GM19193 (cell line): ENCODE measurements around the gene DNMT1.
A peak's percentile ranks its signal among the peaks of the same experiment; 100 is the strongest.

Source experiments
- POLR2A ChIP-seq: IDR thresholded peaks from 4 replicates; pipeline ENCODE4 v1.6.1; 2011; ENCODE audit not compliant: insufficient read depth, insufficient read length; ENCODE audit errors: extremely low read depth

Gene DNMT1

DNA sequence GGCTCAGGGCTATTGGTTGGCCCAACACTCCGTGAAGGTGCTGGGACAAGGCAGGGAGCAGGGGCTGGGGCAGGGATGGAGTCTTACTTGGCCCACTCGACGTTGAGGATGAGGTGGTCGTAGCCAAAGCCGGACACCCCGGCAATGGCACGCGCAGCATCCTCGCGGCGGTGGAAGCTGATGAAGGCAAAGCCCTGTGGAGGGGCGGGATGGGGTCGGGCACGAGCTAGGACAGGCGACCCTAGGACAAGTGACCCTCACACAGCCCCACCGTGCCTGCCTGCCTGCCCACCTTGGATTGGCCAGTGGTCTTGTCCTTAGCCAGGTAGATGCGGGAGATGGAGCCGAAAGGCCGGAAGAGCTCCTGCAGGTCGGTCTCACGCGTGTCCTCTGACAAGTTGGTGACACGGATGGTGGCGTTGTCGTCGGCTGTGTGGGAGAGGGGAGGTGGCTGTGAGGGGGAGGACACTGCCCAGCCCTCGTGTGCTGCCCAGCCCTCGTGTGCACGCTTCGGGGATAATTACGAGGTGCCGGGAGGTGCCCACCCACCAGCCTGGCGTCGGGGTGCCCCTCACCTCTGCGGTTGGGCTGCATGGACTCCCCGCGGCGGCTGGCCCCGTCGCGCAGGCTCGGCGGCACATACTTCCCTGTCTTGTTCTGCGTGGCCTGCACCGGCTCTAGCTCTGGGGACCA is 79.2 kb downstream of the DNMT1 start:
- peak; percentile 46 for TF ChIP-seq POLR2A

DNA sequence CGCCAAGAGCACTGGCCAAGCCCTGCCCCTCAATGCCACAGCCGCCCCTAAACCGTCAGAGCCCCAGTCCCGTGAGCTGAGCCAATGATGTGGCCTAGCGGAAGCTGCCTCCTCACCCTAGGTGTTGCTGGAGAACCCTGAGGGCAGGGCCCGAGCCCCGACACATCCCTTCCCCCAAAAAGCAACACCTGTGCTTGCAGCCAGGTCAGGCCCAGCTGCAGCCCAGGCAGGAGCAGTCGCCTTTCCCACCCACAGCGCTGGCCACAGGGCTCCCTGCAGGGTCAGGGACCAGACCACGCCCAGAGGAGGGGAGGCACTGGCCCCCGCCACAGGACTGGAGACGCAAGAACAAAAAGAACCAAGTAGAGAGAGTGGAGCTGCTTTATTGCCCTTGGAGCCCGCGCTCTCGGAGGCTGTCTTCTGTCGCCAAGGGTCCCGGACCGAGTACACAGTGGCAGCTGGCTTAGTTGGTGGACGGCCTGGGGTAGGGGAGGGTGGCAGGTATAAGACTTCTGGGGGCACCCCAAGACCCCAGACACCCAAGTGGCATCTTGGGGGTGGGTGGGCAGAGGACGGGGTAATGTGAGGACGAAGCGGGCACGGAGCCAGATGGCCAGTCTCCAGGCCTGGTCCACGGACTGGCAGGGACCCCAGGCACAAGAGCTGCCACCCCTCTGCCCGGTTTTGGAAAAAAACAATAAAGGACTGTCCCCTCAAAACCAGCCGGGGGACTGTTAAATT is 79.9 kb downstream of the DNMT1 start:
- peak; percentile 53 for TF ChIP-seq POLR2A

DNA sequence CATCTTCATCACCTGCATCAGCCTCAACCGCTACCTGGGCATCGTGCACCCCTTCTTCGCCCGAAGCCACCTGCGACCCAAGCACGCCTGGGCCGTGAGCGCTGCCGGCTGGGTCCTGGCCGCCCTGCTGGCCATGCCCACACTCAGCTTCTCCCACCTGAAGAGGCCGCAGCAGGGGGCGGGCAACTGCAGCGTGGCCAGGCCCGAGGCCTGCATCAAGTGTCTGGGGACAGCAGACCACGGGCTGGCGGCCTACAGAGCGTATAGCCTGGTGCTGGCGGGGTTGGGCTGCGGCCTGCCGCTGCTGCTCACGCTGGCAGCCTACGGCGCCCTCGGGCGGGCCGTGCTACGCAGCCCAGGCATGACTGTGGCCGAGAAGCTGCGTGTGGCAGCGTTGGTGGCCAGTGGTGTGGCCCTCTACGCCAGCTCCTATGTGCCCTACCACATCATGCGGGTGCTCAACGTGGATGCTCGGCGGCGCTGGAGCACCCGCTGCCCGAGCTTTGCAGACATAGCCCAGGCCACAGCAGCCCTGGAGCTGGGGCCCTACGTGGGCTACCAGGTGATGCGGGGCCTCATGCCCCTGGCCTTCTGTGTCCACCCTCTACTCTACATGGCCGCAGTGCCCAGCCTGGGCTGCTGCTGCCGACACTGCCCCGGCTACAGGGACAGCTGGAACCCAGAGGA is 80.6 kb downstream of the DNMT1 start:
- TF ChIP-seq POLR2A, result no peak

DNA sequence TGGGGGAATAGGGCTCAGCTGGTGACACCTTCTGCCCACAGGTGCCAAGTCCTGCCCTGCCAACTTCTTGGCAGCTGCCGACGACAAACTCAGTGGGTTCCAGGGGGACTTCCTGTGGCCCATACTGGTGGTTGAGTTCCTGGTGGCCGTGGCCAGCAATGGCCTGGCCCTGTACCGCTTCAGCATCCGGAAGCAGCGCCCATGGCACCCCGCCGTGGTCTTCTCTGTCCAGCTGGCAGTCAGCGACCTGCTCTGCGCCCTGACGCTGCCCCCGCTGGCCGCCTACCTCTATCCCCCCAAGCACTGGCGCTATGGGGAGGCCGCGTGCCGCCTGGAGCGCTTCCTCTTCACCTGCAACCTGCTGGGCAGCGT is 81.2 kb downstream of the DNMT1 start:
- TF ChIP-seq POLR2A, result no peak

DNA sequence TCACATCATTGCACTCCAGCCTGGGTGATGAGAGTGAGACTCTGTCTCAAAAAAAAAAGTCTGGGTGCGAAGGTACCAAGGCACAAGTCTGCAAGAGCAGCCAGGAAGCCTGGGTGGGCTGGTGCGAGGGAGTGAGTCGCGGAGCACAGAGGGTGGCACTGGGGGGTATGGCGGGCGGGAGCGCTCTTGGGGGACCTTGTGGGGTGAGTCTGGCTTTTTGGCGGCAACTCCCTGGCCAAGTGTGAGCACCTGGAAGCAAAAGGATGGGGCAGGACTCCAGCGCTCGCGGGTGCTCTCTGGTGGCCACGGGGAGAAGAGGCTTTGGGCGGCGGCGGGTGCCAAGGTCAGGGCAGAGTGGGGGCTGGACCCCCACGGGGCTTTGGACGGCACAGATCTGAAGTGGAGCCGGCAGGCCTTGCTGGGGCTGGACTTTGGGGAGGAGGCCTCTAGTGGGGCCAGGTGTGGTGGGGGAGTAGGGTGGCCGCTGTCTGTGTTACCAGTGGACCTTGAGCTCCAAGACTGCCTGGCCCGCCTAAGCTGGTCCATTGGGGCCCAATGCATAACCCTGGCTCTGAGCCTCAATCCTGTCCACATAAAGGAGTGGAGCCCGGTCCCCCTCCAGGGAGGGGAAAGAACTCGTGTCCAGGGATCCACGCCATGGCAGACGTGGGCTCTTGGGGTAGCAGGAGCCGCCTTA is 81.7 kb downstream of the DNMT1 start:
- TF ChIP-seq POLR2A, result peak; percentile 27

DNA sequence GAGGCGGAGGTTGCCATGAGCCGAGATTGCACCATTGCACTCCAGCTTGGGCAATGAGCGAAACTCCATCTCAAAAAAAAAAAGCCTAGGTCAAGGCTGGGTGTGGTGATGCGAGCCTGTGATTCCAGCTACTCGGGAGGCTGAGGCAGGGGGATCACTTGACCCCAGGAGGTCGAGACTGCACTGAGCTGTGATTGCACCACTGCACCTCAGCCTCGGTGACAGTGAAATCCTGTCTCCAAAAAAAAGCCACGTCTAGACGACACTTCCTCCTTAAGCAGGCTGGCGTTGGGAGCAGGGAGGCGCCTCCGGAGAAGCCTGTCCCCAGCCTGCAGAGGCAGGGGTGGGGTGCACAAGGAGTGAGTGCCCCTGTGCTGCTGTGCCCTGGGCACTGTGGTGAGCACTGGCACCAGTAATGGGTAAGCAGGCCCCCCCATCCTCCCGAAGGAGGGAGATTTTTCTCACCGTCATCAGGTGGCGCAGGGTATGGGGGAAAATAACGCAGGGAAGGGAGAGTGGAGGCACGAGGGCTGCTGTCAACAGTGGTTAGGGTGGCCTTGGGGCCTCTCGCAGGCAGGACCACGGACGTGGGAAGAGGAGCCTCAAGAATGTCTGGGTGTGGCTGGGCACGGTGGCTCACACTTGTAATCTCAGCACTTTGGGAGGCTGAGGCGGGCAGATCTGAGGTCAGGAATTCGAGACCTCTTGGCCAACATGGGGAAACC is 82.6 kb downstream of the DNMT1 start:
- no peak for TF ChIP-seq POLR2A

DNA sequence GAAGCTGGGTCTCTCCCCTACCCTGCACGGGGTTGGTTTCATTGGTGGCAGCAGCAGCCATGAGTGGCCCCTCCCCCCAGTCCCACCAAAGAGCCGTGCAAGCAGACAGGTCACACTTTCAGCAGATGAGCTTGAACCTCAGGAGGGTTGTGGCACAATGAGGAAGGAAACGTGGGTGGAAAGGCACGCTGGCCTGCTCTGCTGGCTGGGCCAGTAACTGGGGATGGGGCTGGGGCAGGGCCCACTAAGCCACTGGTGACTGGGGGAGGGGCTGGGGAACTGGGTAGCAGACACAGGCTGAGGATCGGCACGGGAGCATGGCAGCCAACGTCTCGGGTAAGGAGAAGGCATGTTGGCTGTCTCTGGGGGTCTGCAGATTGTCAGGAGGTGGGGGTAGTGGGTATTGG is 83.3 kb downstream of the DNMT1 start, which contains the start of gene P2RY11:
Gene P2RY11 (plus strand): TSS at position 289 of the 407 bp plus-strand sequence. CDS start 29 bp downstream, at position 318.
- TF ChIP-seq POLR2A, result peak; percentile 51

DNA sequence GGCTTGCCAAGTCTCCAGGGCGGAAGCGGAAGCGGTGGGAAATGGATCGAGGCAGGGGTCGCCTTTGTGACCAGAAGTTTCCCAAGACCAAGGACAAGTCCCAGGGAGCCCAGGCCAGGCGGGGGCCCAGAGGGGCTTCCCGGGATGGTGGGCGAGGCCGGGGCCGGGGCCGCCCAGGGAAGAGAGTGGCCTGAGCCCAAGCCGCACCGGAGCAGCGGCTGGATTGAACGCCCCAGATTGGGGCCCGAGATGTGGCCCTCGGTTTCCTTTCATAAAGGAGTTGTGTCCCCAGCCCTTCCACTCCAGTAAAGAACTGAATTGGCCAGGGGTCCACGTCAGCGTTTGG is 83.8 kb downstream of the DNMT1 start:
- TF ChIP-seq POLR2A, result no peak

DNA sequence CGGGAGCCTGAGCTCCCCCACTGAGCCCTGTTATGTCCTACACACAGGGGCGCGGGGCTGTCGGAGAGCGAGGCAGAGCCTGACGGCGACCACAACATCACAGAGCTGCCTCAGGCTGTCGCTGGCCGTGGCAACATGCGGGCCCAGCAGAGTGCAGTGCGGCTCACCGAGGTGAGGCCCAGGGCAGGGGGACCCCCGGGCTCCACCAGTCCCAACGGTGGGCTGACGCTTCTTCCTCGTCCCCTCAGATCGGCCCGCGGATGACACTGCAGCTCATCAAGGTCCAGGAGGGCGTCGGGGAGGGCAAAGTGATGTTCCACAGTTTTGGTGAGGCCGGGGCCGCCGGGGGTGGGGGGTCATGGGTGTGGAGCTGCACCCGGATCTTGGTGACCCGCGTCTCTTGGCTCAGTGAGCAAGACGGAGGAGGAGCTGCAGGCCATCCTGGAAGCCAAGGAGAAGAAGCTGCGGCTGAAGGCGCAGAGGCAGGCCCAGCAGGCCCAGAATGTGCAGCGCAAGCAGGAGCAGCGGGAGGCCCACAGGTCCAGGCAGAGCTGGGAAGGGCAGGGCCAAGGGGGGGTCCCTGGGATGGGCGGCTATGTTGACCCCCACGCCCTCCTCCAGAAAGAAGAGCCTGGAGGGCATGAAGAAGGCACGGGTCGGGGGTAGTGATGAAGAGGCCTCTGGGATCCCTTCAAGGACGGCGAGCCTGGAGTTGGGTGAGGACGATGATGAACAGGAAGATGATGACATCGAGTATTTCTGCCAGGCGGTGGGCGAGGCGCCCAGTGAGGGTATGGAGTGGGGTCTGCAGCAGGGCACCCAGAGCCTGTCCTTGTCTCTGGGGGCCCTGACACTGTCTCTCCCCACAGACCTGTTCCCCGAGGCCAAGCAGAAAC is 84.4 kb downstream of the DNMT1 start:
- TF ChIP-seq POLR2A, result no peak

DNA sequence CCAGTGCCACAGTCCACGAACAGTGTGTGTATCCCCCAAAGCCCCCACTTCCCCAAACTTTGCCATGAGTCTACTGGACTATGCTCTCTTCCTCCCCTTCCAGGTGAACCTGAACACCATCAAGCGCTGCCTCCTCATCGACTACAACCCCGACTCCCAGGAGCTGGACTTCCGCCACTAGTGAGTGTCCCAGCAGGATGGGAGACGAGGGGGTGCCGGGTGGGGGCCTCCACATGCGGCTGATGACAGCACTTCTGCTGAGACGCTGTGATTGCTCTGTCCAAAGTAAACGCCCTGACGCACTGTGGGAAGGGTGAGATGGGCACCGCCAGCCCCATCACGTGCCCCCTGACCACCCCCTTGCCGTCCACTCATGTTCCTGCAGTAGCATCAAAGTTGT is 85.2 kb downstream of the DNMT1 start:
- TF ChIP-seq POLR2A, result no peak

DNA sequence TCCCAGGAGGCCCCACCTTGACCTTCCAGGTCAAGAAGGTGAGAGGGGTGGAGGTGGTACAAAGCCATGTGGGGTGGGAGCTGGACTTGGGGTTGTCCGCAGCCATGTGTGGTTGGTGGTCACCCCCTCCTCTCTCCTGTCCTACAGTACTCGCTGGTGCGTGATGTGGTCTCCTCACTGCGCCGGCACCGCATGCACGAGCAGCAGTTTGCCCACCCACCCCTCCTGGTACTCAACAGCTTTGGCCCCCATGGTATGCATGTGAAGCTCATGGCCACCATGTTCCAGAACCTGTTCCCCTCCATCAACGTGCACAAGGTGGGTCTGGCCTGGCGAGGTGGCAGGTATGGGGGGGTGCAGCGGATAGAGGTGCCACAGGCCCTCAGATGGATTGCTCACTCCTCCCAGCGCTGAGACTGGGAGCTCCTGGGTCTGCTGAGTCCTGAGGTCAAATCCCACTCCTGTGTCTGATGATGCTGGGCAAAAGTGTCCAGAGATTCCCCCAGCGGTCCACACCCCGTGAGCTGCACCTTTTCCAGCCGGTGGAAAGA is 86.9 kb downstream of the DNMT1 start:
- TF ChIP-seq POLR2A, result no peak

DNA sequence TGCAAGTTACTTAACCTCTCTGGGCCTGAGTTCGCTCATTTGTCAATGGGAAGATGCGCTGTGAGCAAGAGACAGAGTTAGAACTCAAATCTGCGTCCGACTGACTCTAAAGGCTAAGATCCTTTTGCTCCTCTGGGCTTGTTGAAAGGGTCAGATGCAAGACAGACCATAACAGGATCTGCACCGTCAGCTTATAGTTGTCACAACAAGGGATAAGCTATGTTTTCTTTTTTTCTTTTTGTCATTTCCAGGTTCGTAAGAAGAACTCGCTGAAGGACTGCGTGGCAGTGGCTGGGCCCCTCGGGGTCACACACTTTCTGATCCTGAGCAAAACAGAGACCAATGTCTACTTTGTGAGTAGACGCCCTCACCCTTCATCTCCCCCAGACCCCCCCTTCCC is 87.5 kb downstream of the DNMT1 start:
- no peak for TF ChIP-seq POLR2A

DNA sequence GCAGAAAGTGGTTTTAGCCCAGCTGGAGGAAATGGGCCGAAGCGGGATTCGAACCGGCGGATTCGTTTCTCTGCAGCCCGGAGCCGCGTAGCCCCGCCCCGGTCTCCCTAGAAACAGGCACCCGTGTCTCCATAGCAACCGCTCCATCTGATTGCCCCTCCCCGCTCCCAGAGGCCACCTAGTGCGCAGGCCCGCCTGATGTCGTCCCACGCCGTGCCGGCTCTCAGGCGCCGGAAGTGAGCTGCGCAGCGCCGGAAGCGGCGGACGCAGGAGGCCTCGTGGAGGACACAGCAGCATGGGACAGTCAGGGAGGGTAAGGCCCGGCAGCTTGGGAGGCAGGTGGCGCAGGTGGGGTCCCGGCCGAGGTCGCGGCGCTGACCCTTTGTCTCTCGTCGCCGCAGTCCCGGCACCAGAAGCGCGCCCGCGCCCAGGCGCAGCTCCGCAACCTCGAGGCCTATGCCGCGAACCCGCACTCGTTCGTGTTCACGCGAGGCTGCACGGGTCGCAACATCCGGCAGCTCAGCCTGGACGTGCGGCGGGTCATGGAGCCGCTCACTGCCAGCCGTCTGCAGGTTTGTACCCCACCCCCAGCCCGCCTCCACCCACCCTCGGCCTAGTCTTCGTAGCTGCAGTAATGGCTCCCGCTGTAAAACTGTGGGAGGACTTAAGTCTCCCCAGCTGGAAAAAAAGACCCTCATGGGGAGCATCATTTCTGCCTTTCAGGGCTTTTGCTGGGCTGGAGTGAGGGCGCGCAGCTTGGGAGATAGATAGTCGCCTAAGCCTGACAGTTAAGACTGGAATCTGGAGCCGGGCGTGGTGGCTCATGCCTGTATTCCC is 88.4 kb downstream of the DNMT1 start, which contains the start of gene PPAN:
Gene PPAN (plus strand): TSS at position 263 of the 837 bp plus-strand sequence. CDS start 33 bp downstream, at position 296.
- TF ChIP-seq POLR2A, result peak; percentile 85

DNA sequence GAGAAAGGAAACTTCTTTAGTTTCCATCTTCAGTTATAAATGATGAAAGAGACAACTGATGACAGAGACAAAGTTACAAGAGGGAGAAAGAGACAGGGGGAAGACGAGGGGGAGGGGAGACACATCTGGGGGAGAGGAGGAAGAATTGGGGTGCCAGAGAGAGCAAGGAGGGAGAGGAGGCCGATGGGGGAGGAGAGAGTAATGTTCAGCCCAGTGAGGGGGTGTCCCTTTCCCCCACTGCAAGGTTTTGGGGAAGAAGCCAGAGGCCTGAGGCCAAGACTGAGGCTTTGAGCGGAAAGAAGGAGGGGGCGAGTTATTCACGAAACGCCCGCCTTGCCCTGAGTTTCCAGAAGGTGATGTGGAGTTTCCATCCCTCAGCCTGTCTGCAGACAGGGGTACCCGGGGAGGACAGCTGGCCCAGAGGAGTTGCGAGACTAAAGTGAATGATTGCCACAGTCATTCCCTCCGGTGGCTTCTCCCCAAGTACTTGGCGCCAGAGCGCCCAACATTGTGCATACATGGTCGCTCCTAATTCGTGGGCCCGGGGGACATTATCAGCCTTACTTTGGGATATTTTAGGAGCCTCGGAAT is 89.1 kb downstream of the DNMT1 start:
- no peak for TF ChIP-seq POLR2A
